ENCODE data around the gene TNFAIP8L2.
"Not testable (repeated sequence)": the region's sequence is repeated elsewhere in the genome, so short reads cannot be mapped to it uniquely, and the experiment has no call there.

Gene TNFAIP8L2

DNA sequence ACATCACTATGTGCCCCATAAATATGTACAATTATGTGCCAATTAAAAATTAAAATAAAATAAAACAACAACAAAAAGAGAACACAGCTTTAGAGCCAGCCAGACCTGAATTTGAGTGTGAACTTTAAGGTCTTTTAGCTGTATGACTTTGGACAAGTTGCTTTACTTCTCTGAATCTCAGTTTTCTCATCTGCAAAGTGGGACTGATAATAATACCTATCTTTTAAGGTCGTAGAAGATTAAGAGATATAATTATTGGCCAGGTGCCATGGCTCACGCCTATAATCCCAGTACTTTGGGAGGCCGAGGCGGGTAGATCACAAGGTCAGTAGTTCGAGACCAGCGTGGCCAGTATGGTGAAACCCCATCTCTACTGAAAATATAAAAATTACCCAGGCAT lies 36.9 kb downstream of the TNFAIP8L2 start:
- DNase-seq, result no peak

DNA sequence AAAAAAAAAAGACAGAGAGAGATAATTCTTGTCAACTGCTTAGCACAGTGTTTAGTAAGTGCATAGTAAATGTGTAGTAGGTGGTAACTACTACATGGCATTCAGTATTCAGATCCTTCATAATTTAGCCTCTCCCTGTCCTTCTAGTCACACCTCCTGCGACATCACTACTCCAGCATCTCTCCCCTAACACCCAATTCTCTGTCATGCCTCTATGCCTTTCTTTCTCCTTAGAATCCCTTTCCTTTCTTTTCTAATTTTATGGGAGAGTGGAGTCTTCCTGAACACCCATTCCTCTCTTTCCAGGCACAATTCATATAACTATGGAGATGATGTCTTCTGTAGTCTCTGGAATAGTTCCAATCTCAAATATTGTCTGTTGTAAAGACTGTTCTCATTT lies 37.4 kb downstream of the TNFAIP8L2 start:
- DNase-seq, result no peak

DNA sequence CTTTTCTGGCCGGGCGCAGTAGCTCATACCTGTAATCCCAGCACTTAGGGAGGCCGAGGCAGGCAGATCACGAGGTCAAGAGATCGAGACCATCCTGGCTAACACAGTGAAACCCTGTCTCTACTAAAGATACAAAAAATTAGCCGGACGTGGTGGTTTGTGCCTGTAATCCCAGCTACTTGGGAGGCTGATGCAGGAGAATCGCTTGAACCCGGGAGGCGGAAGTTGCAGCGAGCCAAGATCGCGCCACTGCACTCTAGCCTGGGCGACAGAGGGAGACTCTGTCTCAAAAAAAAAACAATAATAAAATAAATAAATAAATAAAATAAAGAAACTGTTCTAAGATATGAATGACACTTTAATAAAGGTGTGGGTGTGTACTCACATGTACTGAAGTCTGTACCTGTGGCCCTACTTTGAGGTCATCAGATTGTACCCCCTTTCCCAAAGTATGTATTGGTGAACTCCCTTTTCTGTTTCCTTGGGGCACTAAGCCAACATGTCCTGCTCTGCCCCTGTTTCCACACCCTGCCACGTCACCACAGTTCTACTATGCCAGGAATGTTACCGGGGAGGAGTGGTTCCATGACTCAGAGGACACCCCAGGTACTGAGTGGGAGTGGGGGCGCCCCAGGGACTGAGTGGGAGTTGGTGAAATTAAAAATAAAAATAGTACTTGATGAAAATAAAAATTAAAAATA lies 38.6 kb downstream of the TNFAIP8L2 start:
- peak; percentile 9 to 30 for DNase-seq

DNA sequence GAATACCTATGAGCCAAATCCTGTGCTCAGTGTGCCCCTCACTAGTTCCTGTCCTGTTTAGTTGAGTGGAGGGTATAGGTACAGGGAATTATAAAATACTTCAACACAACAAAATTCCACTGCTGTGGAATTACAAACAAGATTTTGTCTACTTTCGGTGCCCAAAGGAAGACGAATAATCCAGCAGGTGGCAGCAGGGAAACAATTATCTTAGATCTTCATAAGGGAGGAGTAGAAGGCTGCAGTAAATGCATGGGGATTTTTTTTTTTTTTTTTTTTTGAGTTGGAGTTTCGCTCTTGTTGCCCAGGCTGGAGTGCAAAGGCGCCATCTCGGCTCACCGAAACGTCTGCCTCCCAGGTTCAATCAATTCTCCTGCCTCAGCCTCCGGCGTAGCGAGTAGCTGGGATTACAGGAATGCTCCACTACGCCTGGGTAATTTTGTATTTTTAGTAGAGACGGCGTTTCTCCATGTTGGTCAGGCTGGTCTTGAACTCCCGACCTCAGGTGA lies 39.9 kb downstream of the TNFAIP8L2 start:
- peak; percentile 44 for DNase-seq

DNA sequence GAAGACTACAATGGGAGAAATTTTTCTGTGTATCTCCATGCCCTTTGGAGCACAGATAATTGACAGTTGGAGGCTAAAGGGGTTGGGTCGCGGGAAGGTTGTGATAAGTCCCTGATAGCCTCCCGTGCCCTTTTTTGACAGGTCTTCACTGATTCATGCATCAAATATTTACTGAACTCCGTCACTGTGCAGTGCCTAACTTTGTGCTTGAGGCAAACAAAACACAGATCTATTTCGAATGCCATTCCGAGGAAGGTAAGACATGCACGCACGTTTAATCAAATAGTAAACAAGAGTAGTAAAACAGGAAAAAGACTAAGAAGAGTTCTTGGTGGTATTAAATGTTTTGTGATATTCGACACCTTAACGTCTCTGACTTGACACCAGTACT lies 41.4 kb downstream of the TNFAIP8L2 start:
- no peak for DNase-seq

DNA sequence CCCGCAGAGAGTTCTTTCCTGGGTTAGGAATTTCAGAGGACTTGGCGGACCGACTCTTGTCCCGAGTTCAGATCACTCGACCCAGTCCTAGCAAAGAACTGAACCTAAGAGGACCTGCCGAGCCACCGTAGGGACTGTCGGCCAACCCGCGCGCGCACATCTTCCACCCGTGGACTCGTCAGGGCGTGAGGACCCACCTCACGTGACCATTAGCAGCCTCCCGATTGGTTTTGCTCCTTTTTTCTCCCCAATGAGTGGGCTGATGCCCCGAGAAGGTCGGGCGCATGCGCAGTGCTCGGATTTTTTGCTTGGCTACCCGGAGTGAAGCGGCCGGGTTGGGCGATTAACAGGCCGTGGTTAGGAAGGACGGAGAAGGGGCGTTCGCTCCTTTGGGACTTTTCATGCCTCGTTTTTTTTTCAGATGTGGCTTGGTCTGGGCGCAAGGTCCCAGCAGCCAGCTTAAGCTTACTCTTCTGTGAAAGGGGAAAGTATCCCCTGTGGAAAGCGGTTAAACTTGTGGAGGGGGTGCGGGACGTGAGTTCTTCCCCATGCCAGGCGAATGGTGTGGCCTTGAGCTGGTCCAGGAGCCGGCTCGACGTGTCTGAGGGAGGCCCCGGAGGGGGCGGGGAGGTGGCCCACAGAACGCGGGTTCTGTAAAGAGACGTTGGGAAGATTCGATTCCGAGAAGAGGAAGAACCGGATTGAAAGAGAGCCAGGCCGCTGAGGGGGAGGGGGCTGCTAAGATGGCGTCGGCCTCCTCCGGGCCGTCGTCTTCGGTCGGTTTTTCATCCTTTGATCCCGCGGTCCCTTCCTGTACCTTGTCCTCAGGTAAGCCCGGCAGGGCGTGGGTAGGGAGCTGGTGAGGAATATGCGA lies 42.0 kb downstream of the TNFAIP8L2 start, which contains the start of gene PIP5K1A:
PIP5K1A (plus strand) TSS at position 299 of the 874 bp plus-strand sequence; CDS start at position 744, 445 bp downstream.
- DNase-seq, result peak; percentile 98 to 99

DNA sequence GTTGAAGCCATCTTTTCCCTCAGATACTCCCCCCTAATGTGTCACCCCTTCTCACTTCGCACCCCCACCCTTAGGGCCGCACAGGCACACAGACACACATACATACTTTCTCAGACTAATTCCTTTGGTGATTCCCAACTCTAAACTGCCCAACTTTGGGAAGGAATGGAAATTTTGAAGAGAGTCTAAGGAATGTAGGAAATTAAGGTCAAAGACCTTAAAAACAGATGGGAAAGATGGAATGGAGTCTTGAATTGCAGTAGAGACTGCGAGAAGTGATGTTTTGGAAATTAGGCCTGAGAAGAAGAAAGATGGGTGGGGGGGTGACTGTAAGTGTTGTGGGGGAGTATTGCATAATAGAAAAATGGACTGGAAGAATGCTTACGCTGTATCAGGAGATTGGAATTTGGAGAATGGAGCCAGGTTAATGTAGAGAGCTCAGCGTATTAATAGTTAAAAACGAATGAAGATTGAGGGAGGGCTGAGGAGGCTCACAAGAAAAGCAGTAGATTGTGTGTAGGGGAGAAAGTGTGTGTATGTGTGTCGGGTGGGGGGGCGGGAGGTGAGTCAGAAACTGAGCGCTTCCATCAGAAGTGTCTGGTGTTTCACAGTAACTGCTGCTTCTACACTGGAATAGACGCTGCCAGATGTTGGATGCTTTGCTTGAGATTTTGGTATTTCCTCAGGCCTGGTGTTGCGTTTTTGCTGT lies 43.6 kb downstream of the TNFAIP8L2 start:
- peak; percentile 21 to 30 for DNase-seq

DNA sequence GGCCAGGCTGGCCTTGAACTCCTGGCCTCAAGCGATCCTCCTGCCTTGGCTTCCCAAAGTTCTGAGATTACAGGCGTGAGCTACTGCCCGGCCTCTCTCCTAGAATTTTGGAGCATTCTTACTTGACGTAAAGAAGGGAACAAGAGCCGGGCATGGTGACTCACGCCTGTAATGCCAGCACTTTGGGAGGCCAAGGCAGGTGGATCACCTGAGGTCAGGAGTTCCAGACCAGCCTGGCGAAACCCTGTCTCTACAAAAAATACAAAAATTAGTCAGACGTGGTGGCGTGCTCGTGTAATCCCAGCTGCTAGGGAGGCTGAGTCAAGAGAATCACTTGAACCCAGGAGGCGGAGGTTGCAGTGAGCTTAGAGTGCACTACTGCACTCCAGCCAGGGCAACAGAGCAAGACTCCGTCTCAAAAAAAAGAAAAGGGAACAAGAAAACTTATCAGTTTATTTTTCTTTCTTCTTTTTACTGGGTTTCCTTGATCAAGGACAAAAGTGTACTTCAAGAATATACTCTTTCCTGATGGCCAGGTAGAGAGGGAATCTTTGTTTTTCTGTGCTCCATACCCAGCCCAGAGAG lies 49.0 kb downstream of the TNFAIP8L2 start:
- not testable (repeated sequence) for DNase-seq
